ENCODE data around the gene CCDC47. TPM values are rescaled to one million over a fixed set of nuclear protein-coding genes. Genes with fewer than 3 reads are reported as not detected.

CCDC47 gene
- total RNA-seq, 1 experiment from 2014 or later: 117 TPM

DNA sequence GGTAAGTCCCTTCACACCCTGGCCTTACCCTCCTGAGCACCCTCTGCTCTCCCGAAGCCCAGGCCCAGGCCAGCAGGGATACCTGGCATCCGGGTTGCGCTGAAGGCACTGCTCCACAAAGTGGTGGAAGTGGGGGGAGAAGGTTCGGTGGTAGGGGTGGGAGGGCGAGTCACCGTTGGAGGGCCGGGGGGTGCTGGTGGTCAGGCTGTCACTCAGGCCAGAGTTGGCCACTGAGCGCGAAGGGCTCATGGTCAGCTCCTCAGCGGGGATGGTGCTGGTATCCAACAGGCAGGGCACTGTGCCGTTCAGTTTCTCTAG, 69.2 kb downstream of the CCDC47 start:
- Histone ChIP-seq H2AFZ (ENCODE audit: low read depth, low read length, poor library complexity, severe bottlenecking) (no peak overlapping the region), H3K4me3 (replicated peaks in 1 of 2; ENCODE audit: low read depth in 1 of 2, low read length in 2 of 2) (no peak overlapping the region), H3K27ac (ENCODE audit: low read depth, low read length) (no peak overlapping the region), H3K9me2 (ENCODE audit: insufficient read depth) (no peaks in the 10 kb centered on the region), H3K79me2 (ENCODE audit: insufficient read depth, low read length) (no peaks in the 10 kb centered on the region), H4K20me1 (ENCODE audit: insufficient read depth) (no peaks in the 10 kb centered on the region), H3K9me3 (ENCODE audit: control insufficient read depth in 1 of 2, insufficient read depth in 1 of 2, low read depth in 1 of 2, low read length in 2 of 2) (no peaks in the 10 kb centered on the region), H3K36me3 (ENCODE audit: control insufficient read depth in 1 of 2, insufficient read depth in 2 of 2, low read length in 2 of 2) (peaks cover 0 to 7% of the 10 kb centered on the region in 2 experiments; a peak in 1 of 4 replicates), H3K4me1 (ENCODE audit: control insufficient read depth in 1 of 2, insufficient read depth in 2 of 2, low read length in 2 of 2) (peaks cover 5 to 11% of the 10 kb centered on the region in 2 experiments; a peak in 3 of 4 replicates), H3K4me2 (ENCODE audit: low read length) (no peak overlapping the region), H3K9ac (ENCODE audit: low read length) (no peak overlapping the region), H3K27me3 (ENCODE audit: insufficient read depth, low read length) (no peaks in the 10 kb centered on the region)
- no peak for ATAC-seq
- no peak for DNase-seq (ENCODE audit: low read depth, low spot score)
- RAD21 ChIA-PET (ENCODE audit: low non-redundant PET in 1 of 2, low total read pairs in 2 of 2, uncharacterized antibody in 2 of 2, unreplicated experiment in 2 of 2): no interaction called here
- intact Hi-C loops (cut with micrococcal nuclease): no loop called here
- no TSS peak for BruUV-seq (replicated peaks)
- CTCF ChIA-PET: no interaction called here
- POLR2A ChIA-PET: no interaction called here
- no peak for TF ChIP-seq CBX3 (IDR thresholded peaks at IDR 0.05; ENCODE audit: low read depth)
- no peak for TF ChIP-seq EZH2 (IDR thresholded peaks at IDR 0.05)
- TF ChIP-seq CEBPB (IDR thresholded peaks at IDR 0.05; ENCODE audit: low read depth): no peak
- no peak for TF ChIP-seq EZH2phosphoT487 (IDR thresholded peaks at IDR 0.05; ENCODE audit: borderline replicate concordance)
- no peak for TF ChIP-seq ELF1 (IDR thresholded peaks at IDR 0.05; ENCODE audit: borderline replicate concordance, low read depth)
- no peak for TF ChIP-seq JUND (IDR thresholded peaks at IDR 0.05)
- TF ChIP-seq, protein P1, sequence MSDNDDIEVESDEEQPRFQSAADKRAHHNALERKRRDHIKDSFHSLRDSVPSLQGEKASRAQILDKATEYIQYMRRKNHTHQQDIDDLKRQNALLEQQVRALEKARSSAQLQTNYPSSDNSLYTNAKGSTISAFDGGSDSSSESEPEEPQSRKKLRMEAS (IDR thresholded peaks at IDR 0.05): no peak

DNA sequence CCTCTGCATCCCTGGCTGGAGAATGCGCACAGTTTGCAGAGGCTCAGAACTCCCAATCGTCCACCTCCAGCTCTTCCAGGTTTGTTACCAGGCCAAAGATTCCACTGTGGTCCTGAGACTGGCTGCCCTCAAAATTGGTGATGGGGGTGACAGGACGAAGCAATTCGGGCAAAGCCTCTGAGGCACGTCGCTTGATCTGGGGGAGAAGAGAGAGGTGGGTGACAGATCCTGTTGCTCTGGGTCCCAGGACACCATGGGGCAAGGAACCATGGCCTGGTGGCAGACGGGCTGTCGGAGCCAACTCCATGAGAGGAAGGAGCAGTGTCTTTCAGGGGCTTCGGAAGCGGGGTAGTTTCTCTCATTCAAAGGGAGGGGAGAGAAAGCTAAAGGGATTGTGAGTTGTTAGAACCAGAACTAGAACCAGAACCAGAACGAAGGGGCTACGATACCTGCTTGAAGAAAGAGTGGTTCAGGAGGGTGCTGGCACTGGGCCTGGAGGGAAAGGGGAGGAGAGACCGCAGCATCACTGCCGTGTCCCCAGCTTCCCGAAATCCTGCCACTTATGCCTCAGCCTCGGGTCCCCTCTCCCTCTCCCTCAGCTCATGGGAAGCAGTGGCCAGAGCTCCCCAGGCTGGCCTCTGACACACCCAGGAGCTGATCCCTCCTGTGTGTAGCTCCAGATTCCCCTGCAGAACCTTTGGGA, 69.7 kb downstream of the CCDC47 start:
- Histone ChIP-seq H4K20me1 (ENCODE audit: insufficient read depth) (no peaks in the 10 kb centered on the region), H3K79me2 (ENCODE audit: insufficient read depth, low read length) (no peaks in the 10 kb centered on the region), H3K9me2 (ENCODE audit: insufficient read depth) (no peaks in the 10 kb centered on the region), H3K36me3 (ENCODE audit: control insufficient read depth in 1 of 2, insufficient read depth in 2 of 2, low read length in 2 of 2) (peaks cover 0 to 2% of the 10 kb centered on the region in 2 experiments; a peak in 1 of 4 replicates), H2AFZ (ENCODE audit: low read depth, low read length, poor library complexity, severe bottlenecking) (no peak overlapping the region), H3K27ac (ENCODE audit: low read depth, low read length) (no peak overlapping the region), H3K9me3 (ENCODE audit: control insufficient read depth in 1 of 2, insufficient read depth in 1 of 2, low read depth in 1 of 2, low read length in 2 of 2) (no peaks in the 10 kb centered on the region), H3K27me3 (ENCODE audit: insufficient read depth, low read length) (no peaks in the 10 kb centered on the region), H3K9ac (ENCODE audit: low read length) (no peak overlapping the region), H3K4me2 (ENCODE audit: low read length) (no peak overlapping the region), H3K4me1 (ENCODE audit: control insufficient read depth in 1 of 2, insufficient read depth in 2 of 2, low read length in 2 of 2) (peaks cover 5 to 14% of the 10 kb centered on the region in 2 experiments; a peak in 3 of 4 replicates), H3K4me3 (replicated peaks in 1 of 2; ENCODE audit: low read depth in 1 of 2, low read length in 2 of 2) (no peak overlapping the region)
- no peak for TF ChIP-seq JUND (IDR thresholded peaks at IDR 0.05)
- no peak for TF ChIP-seq EZH2 (IDR thresholded peaks at IDR 0.05)
- TF ChIP-seq SRF (IDR thresholded peaks at IDR 0.05; ENCODE audit: low read depth): no peak
- TF ChIP-seq, protein P2, sequence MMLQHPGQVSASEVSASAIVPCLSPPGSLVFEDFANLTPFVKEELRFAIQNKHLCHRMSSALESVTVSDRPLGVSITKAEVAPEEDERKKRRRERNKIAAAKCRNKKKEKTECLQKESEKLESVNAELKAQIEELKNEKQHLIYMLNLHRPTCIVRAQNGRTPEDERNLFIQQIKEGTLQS (IDR thresholded peaks at IDR 0.05): no peak
- TF ChIP-seq, protein P1 (IDR thresholded peaks at IDR 0.05): no peak
- no peak for TF ChIP-seq ZFX (IDR thresholded peaks at IDR 0.05)
- TF ChIP-seq ELF1 (IDR thresholded peaks at IDR 0.05; ENCODE audit: borderline replicate concordance, low read depth): no peak
- DNase-seq (ENCODE audit: low read depth, low spot score): no peak
- no TSS peak for BruUV-seq (replicated peaks)
- ChIA-PET CTCF (interaction anchor here (0.8 kb wide), 1 partner anchor 10 kb away, joined by 3 read pairs; no protein-coding TSS in a partner anchor), POLR2A (no interaction called here), RAD21 (ENCODE audit: low non-redundant PET in 1 of 2, low total read pairs in 2 of 2, uncharacterized antibody in 2 of 2, unreplicated experiment in 2 of 2) (no interaction called here)
- intact Hi-C loops (cut with micrococcal nuclease): no loop called here
- ATAC-seq: no peak
